Measurements from ENCODE around the gene HOXC11. TPM values are rescaled to one million over a fixed set of nuclear protein-coding genes. Genes with fewer than 3 reads are reported as not detected.

The HOXC11 gene
- total RNA-seq, 1 donor from 2014 or later = not detected

GRCh38 chr12:53939141-53940108, 33.5 kb upstream of the HOXC11 start:
- DNase-seq (ENCODE audit: low spot score) = peak; percentile 70
- H2AFZ ChIP-seq (replicated peaks) = no peak overlapping the region
- H3F3A ChIP-seq (ENCODE audit: low read depth) = no peaks in the 10 kb centered on the region
- H3K36me3 ChIP-seq = no peaks in the 10 kb centered on the region
- H3K4me2 ChIP-seq = no peak overlapping the region
- H3K79me2 ChIP-seq (ENCODE audit: low read depth) = no peaks in the 10 kb centered on the region
- no peak overlapping the region for H3K9ac ChIP-seq
- peaks cover 91% of the 10 kb centered on the region for H3K27me3 Mint-ChIP-seq (ENCODE audit: insufficient read depth, low read depth)
- TF ChIP-seq EZH2phosphoT487 (IDR thresholded peaks at IDR 0.05) (peak; percentile 93), EZH2 (IDR thresholded peaks at IDR 0.05) (peak; percentile 99), CTCF (IDR thresholded peaks at IDR 0.05) (no peak)
- no peaks in the 10 kb centered on the region for H3K4me1 Mint-ChIP-seq
- no peaks in the 10 kb centered on the region for H3K9me3 ChIP-seq (ENCODE audit: low read depth)
- no peak overlapping the region for H3K27ac ChIP-seq
- peaks cover 28% of the 10 kb centered on the region for H4K20me1 ChIP-seq (ENCODE audit: low read depth)
- H3K4me3 Mint-ChIP-seq = no peak overlapping the region
- H3K4me1 ChIP-seq = no peaks in the 10 kb centered on the region
- H3K4me3 ChIP-seq = no peak overlapping the region
- peaks cover 16% of the 10 kb centered on the region for H3K9me3 Mint-ChIP-seq
- peaks cover 100% of the 10 kb centered on the region for H3K27me3 ChIP-seq
- H3K36me3 Mint-ChIP-seq = no peaks in the 10 kb centered on the region
- no peak overlapping the region for H3K27ac Mint-ChIP-seq

GRCh38 chr12:53940443-53941014, 32.4 kb upstream of the HOXC11 start:
- Mint-ChIP-seq H3K9me3 (peaks cover 11% of the 10 kb centered on the region), H3K36me3 (no peaks in the 10 kb centered on the region), H3K4me3 (no peak overlapping the region), H3K27me3 (ENCODE audit: insufficient read depth, low read depth) (peaks cover 91% of the 10 kb centered on the region), H3K4me1 (no peaks in the 10 kb centered on the region), H3K27ac (no peak overlapping the region)
- H3F3A ChIP-seq (ENCODE audit: low read depth) = no peaks in the 10 kb centered on the region
- no peak for TF ChIP-seq EZH2 (IDR thresholded peaks at IDR 0.05)
- no peak overlapping the region for H3K4me3 ChIP-seq
- no peak for DNase-seq (ENCODE audit: low spot score)
- H2AFZ ChIP-seq (replicated peaks) = no peak overlapping the region
- H3K4me2 ChIP-seq = no peak overlapping the region
- no peak overlapping the region for H3K27ac ChIP-seq
- no peaks in the 10 kb centered on the region for H3K79me2 ChIP-seq (ENCODE audit: low read depth)
- no peaks in the 10 kb centered on the region for H3K9me3 ChIP-seq (ENCODE audit: low read depth)
- no peaks in the 10 kb centered on the region for H3K4me1 ChIP-seq
- H4K20me1 ChIP-seq (ENCODE audit: low read depth) = peaks cover 21% of the 10 kb centered on the region
- peaks cover 100% of the 10 kb centered on the region for H3K27me3 ChIP-seq
- H3K36me3 ChIP-seq = no peaks in the 10 kb centered on the region
- H3K9ac ChIP-seq = no peak overlapping the region

GRCh38 chr12:53941187-53941586, 31.7 kb upstream of the HOXC11 start:
- no peak overlapping the region for H3K4me3 ChIP-seq
- H3K9me3 ChIP-seq (ENCODE audit: low read depth) = no peaks in the 10 kb centered on the region
- peaks cover 91% of the 10 kb centered on the region for H3K27me3 Mint-ChIP-seq (ENCODE audit: insufficient read depth, low read depth)
- H3K36me3 ChIP-seq = no peaks in the 10 kb centered on the region
- H3K36me3 Mint-ChIP-seq = no peaks in the 10 kb centered on the region
- no peak overlapping the region for H3K27ac ChIP-seq
- H3K79me2 ChIP-seq (ENCODE audit: low read depth) = no peaks in the 10 kb centered on the region
- no peak overlapping the region for H2AFZ ChIP-seq (replicated peaks)
- DNase-seq (ENCODE audit: low spot score) = no peak
- no peak overlapping the region for H3K4me3 Mint-ChIP-seq
- H4K20me1 ChIP-seq (ENCODE audit: low read depth) = peaks cover 20% of the 10 kb centered on the region
- H3K9me3 Mint-ChIP-seq = peaks cover 11% of the 10 kb centered on the region
- no peak overlapping the region for H3K9ac ChIP-seq
- peaks cover 100% of the 10 kb centered on the region for H3K27me3 ChIP-seq
- H3K4me1 ChIP-seq = no peaks in the 10 kb centered on the region
- H3F3A ChIP-seq (ENCODE audit: low read depth) = no peaks in the 10 kb centered on the region
- no peaks in the 10 kb centered on the region for H3K4me1 Mint-ChIP-seq
- TF ChIP-seq CTCF (IDR thresholded peaks at IDR 0.05) (no peak), EZH2 (IDR thresholded peaks at IDR 0.05) (no peak), EZH2phosphoT487 (IDR thresholded peaks at IDR 0.05) (no peak)
- no peak overlapping the region for H3K27ac Mint-ChIP-seq
- H3K4me2 ChIP-seq = no peak overlapping the region

Data from neural progenitor cell (in vitro differentiated cells).